ENCODE data around the gene SH3PXD2B.
A peak's percentile ranks its signal among the peaks of the same experiment; 100 is the strongest.
"Not testable (repeated sequence)": the region's sequence is repeated elsewhere in the genome, so short reads cannot be mapped to it uniquely, and the experiment has no call there.

Gene SH3PXD2B

DNA sequence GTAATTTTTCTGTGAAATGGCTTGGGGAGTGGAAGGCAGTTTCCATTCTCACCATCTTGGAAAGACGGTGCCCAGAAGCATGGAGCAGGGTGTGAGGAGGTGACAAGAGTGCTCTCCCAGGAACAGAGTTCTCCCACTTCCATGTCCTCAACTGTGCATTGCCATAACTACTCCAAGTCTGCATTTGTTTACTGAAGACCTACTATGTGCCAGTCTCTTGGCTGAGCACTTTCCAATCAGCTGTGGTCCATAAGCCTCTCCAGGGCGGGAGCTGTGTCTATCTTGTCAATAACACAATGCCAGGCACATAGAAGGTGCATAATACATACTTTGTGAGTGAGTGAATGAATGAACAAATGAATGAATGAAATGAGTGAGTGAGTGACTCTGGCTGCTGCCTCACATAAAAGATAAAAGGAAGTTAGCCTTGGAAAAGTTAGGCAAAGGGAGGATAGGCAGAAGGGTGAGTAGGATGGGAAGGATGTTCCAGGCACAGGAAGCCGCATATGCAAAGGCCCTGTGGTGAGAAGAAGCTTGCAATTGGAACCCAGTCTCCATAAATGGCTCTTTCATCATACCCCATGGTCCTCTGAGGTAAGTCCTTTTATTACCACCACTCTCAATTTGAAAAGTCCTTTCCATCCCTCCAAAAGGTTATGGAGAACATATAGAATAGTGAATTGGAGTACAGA is 31.3 kb upstream of the SH3PXD2B start:
- DNase-seq = no peak

DNA sequence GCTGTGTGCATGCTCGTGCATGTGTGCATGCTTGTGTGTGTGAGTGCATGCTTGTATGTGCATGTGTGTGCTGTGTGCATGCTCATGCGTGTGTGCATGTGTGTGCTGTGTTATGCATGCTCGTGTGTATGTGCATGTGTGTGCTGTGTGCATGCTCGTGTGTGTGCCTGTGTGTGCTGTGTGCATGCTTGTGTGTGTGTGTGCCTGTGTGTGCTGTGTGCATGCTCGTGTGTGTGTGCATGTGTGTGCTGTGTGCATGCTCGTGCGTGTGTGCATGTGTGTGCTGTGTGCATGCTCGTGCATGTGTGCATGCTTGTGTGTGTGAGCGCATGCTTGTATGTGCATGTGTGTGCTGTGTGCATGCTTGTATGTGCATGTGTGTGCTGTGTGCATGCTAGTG is 30.3 kb upstream of the SH3PXD2B start:
- DNase-seq = no peak

GRCh38 chr5:172482156-172483020 is 28.1 kb upstream of the SH3PXD2B start:
- DNase-seq = no peak

DNA sequence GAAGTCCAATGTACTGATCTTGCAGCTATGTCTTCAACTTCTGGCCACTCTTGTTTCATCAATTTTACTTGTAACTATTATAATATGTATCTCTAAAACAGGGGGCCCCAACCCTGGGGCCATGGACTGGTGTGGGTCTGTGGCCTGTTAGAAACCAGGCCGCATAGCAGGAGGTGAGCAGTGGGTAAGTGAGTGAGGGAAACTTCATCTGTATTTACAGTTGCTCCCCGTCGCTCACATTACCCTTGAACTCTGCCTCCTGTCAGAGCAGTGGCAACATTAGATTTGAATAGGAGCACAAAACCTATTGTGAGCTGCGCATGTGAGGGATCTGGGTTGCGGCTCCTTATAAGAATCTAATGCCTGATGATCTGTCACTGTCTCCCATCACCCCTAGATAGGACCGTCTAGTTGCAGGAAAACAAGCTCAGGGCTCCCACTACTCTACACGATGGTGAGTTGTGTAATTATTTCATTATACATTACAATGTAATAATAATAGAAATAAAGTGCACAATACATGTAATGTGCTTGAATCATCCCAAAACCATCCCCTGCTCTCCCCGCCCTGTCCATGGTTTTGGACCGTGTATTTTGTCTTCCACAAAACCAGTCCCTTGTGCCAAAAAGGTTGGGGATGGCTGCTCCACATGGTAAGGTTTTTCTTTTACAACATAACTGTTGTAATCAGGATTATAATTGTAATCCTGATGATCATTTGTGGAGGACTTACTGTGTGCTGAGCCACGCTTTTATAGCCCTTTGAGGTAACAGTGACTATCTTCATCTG is 26.9 kb upstream of the SH3PXD2B start:
- DNase-seq = no peak

DNA sequence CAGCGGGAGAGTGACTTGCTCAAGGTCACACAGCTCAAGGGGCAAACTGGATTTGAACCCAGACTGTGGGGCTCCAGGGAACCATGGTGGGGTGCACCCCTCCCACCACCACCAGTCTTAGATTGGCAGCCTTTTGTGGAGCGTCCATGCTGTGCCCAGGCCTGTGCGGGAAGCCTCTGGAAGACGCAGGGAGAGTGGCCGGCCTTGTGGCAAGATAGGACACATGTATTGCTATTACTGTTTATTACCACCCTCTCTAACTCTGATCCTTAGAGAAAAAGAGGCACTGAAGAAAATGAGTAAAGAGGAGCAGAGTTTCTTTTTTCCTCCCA is 25.4 kb upstream of the SH3PXD2B start:
- no peak for DNase-seq

DNA sequence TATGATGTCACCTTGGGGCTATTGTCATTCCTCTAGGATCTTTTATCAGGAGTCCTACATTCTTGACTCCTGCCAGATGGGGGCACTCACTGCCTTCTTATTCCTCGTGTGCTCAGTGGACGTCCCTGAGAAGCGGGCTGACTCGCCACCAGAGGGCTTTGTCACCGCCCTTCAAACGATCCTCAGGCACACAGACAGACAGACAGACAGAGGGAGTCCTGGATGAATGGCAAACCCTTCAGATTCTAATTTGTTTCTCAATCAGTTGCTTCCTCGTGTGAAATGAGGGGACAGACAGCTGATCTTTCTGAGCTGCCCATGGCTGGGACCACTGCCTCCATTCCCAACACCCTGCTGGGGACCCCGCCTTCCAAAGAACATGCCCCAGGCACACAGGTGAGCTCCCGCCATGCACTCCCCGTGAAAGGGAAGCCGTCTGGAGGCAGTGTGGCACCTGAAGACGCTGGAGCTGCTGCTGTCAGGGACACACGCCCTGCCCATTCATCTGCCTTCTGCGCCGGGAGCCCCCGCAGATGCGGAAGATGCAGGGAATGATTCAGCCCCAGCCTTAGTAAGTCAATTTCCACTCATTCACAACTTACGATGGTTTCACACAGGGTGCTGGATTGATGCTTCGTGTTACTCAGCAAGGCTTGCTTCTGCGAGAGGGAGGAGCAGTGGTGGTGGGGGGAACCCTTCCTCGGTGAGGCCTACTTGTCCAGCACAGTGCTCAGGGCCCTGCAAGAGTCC is 24.9 kb upstream of the SH3PXD2B start:
- DNase-seq = peak; percentile 83 to 90

DNA sequence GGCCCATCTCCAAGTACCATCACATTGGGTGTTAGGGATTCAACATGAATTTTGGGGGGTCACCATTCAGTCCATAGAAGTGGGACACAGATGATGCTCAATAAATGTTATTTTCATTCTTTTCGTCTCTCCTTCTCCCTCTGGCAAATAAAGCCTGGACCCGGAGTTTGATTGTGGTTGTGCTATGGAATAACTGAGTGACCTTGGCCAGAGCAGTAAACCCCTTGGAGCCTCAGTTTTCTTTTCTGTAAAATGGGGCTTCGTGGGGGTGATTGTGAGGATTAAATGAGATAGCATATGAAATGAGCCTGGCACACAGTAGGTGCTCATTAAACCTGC is 24.3 kb upstream of the SH3PXD2B start:
- not testable (repeated sequence) for DNase-seq

- no peak for DNase-seq
Measured at GRCh38 chr5:172478256-172478655, 23.9 kb upstream of the SH3PXD2B start.

DNA sequence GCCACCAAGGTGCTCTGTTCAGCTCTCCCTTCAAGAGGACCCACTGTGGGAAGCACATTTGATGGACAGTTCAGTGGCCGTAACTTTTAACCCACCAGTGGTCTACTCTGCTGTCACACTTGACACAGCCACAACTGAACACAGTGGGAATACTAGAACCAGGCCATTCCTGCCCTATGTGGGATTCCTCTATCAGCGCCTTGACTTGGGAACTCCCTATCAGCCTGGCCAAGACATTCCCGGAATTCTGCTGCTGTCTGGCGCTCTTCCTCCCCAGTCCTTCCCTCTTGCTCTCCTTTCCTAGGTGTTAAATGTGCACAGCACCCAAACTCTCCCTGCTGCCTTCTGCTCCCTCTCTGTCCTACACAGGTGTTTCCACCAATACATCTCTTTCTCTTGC is 23.1 kb upstream of the SH3PXD2B start:
- DNase-seq = no peak

DNA sequence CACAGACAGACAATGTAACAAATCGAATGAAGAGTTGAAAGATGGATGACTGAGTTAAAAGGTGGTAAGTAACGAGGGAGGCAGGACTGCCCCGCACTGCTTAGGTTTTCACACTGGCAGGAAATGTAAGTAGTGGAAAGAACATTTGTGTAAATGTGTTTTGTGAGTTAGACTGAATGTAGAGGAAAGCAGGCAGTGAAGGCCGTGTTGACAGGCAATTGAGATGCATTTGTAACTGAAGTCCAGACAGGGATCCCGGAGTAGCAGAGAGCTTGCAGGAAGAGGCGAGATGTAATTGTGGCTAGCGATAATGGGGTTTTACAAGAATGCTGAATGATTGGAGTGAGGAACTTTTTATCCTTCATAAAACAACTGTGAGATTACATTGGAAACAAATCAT is 20.0 kb upstream of the SH3PXD2B start:
- no peak for DNase-seq

DNA sequence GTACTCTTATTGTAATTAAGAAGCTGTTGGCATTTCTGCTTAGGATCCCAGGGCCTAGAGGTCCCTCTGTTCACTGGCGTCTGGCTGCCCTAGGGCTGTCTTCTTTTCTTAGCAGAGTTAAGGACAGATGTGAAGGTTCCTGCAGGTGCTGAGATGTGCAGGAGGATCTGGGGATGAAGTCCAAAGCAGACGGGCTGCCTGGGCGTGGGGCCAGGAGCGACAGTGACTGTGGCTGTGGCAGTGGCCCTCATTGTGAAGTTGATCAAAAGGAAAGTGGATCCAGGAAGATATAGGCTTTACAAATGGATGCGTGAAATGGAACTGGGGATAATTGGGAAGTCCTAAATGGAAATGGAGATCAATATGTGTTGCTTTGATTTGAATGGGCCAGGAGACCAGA is 19.1 kb upstream of the SH3PXD2B start:
- no peak for DNase-seq

DNA sequence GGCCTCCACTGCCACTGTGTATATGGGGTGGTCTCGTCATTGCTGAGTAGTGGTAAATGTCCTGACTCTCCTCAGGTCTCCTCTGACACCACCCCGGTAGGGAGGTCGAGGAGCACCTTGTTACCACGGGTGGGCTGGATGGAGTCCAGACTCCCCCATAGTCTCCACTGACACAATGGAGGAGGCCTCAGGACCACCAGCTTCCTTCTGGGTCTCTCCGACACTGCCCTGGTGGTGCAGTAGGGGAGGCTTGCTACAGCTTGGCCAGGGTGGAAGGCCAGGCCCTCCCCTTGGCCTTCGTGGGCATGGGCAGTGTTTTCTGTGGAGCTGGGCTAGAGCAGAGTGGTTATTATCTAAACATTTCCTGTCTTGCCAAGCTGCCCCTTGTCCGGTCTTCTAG is 15.4 kb upstream of the SH3PXD2B start:
- no peak for DNase-seq

DNA sequence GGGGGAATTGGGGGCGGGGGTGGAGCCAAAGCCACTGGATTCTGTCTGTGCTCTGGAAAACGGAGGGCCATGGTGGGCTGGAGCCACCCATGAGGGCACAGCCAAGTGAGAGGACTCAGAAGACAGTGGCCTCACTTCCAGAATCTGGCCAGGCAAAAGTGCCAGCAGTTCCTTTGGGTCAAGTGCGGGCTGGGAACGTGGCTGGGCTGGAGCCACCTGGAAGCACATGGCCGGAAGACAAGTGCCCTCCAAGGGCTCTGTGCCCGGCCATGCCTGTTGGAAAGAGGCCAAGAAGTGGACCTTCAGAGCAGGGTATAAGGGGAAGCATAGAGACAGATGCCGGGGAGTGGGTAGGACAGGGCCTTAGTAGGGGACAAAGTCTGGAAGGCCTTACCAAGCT is 11.7 kb upstream of the SH3PXD2B start:
- DNase-seq = no peak

DNA sequence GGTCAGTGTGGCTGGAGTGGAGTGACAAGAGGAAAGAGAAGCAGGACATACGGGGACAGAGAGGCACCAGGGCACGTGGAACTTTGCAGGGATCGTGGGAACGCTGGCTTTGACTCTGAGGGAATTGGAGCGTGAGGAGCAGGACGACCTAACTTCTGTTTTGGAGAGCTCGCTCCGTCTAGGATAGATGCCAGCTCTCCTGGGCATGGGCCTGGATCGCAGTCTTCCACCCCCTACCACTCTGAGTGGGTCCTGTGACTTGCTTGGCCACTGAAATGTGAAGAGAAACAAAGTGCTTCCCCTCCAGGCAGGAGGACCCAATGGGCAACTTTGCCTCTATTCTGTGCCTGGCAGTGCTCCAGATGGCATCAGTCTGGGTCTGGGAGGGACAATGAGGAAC is 8.7 kb upstream of the SH3PXD2B start:
- DNase-seq = no peak

- no peak for DNase-seq
Measured at GRCh38 chr5:172459783-172460165, 5.4 kb upstream of the SH3PXD2B start.

GRCh38 chr5:172458976-172459782 is 4.9 kb upstream of the SH3PXD2B start:
- no peak for DNase-seq

DNA sequence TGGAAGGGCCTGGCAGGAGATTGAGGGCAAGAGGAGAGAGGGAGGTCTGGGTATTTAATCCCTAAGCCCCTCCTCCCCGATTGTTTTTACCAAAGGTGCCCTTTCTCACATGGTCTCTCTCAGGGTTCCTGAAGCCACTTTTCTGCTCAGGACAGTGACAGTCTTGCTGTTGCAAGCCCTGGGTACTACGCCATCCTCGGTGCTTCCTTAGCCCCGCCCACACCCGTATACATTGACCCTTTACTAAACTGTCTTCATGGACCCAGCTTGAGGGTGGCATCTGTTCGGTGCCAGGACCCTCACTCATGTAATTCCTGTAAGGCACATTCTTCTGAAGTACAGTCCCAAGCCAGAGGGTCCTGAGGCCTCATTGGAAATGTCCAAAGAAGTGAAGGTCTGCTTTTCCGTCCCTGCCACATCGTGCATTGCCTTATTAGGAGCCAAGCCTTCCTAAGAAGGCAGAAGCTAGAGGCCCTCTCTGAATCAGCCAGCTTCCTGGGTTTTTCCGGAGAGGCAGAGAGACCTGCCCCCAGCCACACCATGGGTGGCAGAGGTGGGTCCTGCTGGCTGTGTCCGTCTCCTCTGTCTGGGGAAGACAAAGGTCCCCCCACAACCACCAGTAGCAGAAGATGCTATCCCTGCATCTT is 1.9 kb upstream of the SH3PXD2B start:
- peak; percentile 40 to 43 for DNase-seq

- no peak for DNase-seq
Measured at GRCh38 chr5:172455511-172456061, 1.3 kb upstream of the SH3PXD2B start.

- DNase-seq = no peak
Measured at GRCh38 chr5:172455087-172455381, 709 bp upstream of the SH3PXD2B start.

GRCh38 chr5:172453986-172454357 is 353 bp downstream of the SH3PXD2B start:
- DNase-seq = peak; percentile 15 to 18

DNA sequence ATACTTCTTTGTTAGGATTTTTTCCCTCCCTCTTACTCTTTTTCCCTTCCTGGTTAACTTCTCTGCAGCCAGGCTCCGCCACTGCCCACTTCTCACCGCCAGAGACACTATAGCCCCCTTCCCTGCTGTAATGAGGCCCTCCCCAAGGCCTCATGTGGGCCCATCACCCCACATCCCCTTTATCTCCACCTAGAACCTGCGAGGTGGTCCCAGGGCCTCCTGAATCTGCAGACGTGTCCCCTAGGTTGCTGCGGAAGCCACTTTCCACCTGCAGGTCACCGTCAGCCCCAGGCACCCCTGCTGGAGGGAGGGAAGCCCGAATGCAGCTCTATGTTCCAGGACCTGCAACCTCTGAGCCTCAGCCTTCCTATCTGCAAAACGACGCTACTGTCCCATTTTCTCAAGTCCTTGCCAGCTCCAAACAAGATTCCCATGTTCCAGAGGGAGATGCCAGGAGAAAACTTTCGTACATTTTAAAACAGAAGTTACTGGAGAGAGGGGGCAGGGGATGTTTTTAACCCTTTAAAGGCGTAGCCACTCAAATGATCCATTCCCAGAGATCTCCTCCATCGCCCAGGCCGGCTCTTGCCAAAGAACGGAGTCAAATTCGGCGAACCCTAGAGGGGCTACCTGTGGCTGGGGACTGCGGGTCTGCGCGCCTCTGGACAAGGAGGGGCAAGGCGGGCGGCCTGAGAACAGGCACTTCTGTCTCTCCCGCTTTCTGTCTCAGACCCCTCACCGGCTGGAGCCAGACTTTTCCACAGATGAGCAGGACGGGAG is 929 bp downstream of the SH3PXD2B start:
- peak; percentile 60 to 62 for DNase-seq

Measured in Kasumi-1 (cell line).